Glomerular visceral epithelial cell (primary cell): ENCODE measurements around the gene RSPH6A.

Source experiments
- DNase-seq: peaks from one replicate; pipeline ENCODE4 v3.0.0-alpha.2; 2016; ENCODE audit errors: extremely low spot score

RSPH6A gene

DNA sequence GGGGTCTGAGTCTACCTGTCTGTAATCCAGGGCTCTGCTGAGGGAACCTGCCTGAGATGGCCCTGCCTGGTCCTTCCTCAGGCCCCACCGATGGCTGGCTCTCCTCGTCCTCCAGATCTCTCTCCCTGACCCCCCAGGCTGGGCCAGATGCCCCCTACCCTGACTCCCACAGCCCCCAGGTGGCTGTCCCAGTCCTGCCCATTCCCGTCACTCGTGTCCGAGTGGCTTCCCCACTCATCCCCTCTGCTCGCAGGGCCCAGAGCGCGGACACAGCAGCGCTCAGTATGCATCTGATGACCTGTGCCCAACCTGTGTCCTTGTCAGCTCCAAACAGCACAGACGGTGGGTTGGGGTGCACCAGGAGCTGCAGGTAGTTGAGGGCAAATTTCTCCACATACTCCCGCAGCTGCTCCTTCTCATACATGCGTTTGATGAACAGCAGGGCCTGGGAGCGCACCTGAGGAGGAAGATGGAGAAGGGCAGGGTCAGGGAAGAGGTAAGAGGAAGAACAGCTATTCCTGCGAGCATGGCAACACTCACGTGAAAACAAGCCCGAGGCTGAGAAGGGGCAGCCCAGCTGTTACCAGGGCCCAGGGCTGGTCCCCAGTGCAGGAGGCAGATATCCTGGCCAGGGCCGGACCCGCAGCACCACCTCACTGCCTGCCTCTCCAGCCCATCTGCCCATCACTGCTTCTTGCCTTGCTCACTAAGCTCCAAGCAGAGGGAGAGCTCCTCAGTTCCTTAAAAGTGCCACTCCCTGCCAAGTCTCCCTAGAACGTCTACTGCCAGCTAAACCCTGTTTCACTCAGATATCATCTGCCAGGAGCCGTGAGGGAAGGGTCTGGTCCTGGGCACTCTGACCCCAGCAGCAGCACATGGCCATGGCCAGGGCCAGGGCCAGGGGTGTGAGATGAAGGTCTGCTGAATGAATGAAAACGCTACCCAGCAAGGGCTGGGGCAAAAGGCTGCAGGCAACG lies 11.1 kb upstream of the RSPH6A start:
- DNase-seq, result no peak

DNA sequence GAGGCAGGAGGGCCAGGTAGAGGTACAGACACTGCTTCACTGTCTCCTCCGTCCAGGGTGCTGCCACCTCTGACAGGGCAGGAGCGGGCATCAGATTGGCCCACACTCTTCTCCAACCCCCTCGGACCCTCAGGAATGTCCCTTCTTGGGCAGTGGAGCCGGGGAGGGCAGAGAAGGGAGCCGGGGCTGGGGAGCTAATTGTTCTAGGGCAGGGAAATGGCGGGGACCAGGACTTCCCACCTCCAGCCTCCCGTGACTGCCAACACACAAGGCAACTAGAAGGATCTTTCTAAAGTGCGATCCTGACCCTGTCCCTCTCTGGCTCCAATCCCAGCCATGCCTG lies 10.1 kb upstream of the RSPH6A start:
- no peak for DNase-seq

DNA sequence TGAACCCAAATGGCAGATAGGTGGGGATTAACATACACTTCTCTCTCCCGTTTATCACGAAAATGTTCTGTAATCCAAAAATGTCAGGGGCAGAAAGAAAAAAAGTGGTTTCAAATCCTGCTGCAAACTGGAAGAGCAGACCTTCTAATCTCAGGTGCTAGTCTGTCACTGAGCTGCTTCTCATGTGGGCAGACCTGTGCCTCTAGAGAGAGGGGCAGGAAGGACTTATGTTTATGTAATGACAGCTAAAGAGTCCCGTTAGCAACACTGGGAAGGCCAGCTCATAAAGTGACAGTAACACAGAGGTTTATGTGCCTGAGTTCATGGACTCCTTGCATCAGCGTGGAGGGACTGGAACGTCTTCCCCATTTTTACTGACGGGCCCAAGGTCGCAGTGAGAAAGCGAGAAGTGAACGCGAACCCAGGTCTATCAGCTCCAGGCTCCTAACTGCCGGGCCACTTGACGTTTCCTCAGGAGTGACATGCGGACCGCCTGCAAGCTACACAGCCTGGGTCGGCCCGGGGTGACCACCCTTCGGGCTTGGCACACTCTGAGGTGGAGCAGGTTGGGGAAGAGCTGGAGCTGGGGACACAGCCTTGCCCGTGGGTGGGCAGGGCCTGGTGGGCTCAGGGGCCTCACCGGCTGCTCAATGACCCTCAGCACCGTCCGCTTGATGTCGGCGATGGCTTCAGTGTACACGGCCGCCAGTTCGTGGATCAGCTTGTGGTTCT lies 9.6 kb upstream of the RSPH6A start:
- no peak for DNase-seq

DNA sequence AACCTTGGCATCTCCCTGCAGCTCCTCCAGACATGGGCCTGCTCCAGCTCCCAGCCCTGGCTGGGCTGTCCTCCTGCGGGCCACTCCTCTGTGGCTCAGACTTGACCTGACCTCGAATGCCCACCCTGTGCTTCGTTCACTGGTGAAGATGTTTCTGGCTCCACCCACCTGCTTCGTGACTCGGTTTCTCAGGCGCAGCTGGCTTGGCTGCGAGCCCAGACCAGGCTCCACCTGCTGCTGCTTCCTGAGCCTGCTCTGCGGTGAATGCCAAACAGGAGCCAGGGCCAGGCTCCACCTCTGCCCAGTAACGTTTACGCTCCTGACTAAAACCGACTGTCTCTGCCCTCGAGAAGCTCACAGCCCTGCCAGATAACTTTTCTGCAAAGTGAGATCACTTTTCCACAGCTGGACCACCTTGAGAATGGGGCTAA lies 8.9 kb upstream of the RSPH6A start:
- no peak for DNase-seq

DNA sequence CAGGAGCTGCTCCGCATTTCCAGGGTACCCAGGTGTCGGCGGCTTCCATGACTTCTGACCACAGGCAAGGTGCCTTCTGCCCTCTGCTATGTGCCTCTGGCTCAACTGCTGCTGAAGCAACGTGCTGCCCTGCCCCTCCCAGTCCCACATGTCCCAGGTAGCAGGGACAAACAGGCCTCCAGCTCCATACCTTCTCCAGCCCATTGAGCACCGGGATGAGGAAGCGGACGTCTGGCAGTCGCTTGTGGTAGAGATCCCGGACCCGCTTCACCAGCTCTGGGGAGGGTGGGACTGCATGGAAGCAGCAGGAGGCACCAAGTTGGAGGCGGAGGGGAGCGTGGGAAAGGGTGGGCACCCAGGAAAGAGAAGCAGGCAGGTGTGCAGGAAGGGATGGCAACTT lies 8.1 kb upstream of the RSPH6A start:
- DNase-seq, result no peak

DNA sequence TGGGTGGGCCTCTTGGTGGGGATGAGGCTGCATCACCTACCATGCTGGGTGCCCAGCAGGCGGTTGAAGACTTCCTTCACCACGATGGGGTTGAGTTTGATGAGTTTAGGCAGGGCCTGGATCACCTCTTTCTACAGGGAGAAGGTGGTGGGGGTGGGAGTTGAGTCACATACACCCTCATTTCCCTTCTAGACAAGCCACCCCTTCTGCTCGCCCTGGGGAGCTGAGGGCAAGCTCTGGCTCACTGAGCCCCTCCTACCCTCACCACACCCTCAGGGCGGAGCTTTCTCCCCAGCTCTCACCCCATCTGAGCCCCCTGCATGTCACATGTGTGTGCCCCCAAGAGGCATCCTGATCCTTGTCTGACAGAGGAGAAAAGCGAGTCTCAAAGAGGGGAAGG lies 7.6 kb upstream of the RSPH6A start:
- no peak for DNase-seq

DNA sequence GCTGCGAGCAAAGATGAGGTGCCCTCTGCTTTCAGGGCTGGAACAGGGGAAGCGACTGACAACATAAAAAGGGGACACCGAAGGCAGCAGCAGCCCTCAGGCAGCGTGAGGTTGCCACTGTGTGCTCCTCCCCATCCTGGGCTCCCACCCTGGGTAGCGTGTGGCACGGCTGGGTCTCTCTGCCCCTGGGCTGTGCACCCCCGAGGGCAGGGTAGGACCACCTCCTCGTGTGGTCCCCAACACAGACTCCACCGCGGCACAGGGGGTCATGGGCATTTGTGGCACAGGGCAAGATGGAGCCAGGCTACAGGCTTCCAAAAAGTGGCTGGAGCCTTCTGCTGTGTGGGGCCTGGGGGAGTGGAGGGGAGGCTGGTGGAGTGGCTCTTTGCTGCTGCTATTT lies 6.5 kb upstream of the RSPH6A start:
- DNase-seq, result no peak

DNA sequence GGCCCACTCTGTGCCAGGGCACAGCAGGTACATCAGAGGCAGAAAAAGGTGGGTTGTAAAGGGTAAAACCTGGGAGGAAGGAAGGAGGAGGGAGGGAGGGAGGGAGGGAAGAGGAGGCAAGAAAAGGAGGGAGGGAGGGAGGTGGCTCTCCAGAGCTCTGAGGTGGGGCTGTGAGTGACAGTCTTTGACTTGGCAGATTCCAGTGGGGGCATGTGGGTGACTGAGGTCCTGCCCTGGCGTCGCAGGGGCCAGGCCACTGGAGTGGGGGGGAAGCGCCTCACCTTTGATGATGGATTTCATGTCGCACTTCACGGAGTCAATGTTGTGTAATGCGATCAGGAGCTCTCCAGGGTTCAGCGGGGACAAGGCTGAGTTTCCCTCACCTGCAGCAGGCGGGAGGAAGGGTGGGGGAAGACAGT lies 6.0 kb upstream of the RSPH6A start:
- DNase-seq, result no peak

DNA sequence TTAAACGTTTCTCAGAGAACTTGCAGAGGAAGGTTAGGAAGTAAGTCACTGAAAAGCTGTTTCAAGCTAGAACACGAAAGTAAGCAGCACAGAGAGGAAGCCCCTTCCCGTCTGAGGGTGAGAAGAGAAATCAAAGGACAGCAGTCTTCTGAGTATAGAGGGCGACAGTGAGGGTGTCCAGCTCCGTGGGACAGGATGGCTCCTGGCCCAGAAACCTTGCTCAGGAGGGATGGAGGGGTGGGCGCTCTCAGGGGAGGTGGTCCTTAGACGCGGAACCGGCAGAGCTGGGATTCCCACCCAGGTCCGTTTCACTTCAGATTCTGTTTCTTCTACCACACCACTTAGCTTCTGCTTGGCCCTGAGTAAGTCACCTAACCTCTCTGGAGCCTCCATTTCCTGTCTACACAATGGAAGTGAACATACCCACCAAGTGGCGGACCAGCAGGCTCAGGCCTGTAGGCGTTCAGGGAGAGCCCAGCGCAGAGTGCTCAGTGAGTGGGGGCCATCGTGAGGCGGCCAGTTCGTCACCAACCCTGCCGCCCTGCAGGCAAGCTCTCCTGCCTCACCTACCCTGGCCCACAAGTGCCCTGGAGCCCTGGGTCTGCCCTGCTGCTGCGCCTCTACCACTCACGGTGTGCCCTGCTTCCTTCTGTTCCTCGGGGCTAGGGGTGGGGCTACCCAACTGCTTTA lies 5.5 kb upstream of the RSPH6A start:
- DNase-seq, result no peak

DNA sequence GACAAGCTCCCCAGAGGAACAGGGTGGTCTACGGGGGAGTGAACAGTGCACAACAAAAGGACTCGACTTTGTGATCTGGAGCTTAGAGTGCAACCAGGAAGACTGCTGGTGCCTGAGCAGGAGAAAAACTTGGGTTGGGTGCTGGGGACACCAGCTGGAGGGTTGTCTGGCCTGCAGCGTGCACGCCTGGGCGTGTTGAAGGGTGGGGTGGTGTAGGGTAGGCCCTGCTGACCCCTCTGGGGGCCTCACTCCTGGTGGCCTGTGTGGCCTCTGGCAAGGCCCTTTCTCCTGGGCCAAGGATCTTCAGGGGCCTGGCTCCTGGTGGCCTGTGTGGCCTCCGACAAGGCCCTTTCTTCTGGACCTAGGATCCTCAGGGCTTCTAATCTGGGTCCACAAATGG lies 4.7 kb upstream of the RSPH6A start:
- DNase-seq, result no peak

DNA sequence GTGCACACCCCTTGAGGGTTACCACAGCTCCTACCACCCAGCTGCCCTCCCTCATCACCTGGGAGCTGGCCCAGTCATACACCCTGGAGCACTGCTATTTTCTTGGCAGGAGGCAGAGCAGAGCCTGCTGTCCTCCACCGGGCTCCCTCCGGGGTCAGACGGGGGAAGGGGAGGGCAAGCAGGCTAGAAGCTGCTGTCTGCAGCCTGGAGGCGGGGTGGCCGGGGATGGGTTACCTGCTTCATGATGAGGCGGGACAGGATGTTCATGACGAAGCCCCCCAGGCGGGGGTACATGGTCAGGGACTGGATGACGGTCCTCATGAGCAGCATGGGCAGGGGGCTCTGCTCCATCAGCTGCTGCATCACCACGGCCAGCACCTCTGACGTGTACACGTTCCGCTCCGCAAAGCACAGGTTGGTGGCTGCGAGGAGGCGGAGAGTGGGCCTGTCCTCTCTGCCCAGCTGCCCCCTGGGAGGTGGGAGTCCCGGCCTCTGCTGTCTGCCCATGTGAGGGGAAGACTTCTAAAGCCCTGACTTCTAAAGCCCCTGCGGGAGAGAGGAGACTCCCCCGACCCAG lies 2.7 kb upstream of the RSPH6A start:
- no peak for DNase-seq

DNA sequence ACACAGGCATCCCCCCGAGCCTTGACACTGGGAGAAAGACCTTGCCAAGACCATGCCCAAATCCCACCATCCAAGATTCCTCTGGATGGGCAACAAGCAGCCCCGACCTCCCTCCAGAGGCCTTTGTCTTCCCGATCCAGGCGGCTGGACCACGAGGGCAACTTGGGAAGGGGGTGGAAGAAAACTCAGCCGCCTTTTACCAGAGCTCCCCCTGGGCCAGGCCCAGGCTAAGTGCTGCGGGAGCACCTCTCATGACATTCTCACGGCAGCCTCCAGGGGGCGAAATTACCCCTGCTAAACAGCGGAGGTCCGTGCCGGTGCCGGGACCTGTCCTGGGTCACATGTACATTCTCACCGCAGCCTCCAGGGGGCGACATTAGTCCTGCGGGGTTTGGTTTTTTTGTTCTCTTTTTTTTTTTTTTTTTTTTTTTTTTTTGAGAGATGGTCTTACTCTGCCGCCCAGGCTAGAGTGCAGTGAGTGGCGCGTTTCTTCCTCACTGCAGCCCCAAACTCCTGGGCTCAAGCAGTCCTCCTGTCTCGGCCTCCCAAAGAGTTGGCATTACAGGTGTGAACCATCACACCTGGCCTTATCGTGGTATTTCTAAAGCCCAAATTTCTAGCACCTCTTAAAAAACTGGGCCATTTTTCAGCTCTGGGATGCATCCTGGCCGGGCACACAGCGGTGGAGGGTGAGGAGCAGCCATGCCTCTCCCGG lies 2.1 kb upstream of the RSPH6A start:
- peak; percentile 96 for DNase-seq

DNA sequence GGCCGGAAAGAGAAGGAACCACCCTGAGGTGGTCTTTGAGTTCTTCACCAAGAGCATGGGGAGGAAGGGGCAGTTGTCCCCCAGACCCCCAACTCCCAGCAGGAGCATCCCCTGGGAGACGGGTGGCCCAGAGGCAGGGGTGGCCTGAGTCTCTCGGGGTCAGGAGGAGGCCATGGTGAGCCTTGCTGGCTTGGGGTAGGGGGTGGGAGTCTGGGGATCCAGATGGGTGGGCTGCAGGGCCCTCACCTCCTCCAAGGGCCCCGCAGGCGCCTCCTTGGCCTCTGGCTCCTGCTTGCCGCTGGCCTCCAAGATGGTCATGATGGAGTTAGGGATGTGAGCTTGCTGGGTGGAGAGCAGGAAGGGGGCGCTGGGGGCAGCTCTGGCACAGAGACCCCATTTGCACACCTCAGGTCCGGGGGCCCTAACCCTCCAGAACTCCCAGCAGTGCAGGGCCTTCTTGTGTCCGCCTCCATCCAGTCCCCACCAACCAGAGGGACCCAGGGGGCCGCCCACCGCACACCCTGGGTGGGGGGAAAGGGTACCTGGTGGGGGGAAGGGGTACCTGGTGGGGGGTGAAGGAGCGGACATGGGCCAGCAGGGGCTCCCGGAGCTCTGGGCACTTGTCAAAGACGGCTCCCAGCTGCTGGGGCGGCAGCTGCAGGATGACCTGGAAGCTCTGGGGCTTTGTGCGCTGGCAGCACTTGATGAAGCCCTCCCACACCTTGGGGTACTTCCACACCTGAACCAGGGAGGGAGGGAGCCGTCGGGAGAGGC lies 1.3 kb upstream of the RSPH6A start:
- no peak for DNase-seq

DNA sequence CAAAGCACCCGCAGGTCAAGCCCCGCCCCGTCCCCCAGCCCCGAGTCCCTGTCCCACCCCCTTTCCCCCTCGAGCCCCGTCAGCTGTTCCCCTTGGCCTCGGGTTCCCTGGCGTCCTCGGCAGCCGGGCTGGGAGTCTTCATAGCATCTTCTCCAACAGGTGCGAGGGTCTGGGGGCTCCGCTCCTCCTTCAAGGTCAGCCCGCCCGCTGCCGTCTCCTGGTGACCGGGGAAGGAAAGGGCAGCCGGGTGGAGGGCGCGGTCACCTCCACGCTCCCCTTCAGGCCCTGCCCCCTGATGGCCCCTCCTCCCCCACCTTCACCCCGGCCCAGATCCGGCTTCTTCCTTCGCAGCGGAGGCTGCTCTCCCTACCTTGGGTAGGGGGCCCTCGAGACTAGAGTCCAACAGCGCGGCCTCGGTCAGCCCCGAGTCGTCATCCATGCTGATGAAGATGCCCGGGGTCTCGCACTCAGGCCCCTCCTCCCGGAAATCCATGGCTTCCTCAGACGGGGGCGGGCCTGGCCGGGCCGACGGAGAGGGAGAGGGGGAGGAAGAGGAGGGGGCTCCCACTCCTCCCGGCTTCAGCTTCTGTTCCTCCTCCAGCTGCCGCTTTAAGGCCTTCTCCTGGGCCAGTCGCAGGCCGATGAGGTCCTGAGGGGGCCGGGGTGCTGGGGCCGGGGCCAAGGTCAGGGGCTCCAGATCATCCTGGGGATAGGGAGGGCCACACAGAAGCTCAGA lies 541 bp upstream of the RSPH6A start:
- DNase-seq, result no peak

DNA sequence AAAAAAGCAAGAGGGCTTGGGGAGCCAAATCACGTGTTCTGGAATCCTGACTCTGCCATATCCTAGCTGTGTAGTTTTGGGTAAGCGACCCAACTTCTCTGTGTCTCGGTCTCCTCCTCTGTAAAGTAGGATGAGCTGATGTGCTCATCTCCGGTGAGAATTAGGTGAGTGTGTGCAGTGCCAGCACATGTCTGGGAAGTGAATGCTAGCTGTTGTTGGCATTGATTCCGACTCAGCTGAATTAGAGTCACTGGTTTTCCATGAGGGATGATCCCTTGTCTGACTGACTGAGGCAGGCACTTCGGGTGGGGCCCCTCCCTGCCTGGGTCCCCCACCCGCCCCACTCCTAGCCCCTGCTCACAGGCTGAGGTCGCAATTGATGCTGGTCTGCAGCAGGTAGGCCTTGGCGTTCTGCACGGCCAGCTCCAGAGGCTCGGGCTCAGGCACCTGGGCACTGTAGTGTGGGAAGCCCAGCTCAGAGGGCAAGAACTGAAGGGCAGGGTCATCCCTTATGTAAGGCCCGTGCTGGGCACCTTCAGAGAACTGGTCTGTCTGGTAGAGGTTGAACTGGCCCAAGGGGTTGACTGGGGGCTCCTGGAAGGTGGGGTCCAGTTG lies 835 bp downstream of the RSPH6A start:
- DNase-seq, result no peak

DNA sequence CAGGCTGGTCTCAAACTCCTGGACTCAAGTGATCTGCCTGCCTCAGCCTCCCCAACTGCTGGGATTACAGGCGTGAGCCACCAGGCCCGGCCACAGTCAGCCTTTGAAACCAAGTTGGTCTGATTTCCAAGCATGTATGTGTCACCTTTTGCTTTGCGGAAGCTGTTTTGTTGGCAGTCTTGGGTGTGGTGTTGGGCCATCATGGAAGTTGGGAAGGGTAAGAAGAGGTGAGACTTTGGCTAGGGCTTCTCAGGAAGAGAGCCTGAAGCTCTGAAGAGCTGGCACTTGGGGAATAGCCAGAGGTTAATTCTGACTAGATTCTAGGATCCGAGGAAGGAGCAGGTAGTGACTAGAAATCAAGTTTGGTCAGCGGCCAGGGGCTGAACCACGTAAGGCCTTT lies 2.8 kb downstream of the RSPH6A start:
- no peak for DNase-seq

DNA sequence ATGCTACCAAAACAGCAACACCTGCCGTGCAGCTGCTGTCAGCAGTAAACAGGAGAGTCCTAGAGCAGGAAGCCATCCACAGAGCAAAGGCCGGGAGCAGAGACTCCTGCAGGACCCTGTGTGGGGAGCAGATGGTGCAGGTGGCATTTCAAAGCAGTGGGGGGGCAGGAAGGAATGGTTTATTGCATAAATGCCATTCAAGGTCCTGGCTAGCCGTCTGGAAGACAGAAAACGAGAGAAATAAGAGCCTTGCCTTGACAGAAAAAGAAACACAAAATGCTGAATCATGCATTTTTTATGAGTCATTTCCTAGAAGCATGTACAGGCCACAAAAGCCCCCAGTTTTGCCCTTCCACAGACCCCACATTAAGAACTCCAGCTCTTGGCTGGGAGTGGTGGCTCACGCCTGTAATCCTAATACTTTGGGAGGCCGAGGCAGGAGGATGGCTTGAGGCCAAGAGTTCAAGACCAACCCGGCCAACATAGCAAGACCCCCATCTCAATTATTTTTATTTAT lies 5.4 kb downstream of the RSPH6A start:
- DNase-seq, result peak; percentile 80

DNA sequence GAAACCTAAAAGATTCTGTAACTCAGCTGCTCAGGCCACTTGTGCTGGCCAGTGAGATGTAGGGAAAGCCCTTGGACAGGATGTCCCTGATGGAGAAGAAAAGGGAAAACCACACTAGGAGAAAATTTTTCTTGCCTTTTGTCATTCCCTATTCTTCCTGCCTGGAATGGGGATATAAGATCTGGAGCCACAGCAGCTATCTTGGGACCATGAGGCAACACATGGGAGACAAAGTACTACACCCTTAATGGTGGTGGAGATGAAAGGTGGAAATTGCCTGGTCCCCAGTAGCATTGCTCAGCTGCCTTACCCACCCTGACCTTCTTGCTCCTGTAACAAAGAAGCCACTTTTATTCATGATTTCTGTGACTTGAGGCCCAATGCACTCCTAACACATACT lies 9.4 kb downstream of the RSPH6A start:
- DNase-seq, result no peak

DNA sequence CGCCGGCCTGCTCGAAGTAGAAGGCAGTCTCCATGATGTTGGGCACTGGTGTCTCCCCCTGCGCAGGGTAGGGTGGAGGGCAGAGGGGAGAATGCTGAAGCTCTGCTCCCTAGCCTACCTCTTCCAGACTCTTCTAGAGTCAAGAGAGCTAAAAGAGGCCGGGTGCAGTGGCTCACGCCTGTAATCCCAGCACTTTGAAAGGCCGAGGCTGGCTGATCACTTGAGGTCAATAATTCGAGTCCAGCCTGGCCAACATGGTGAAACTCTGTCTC lies 10.2 kb downstream of the RSPH6A start:
- no peak for DNase-seq
